ENCODE data around the gene HOXC11. TPM values are rescaled to one million over a fixed set of nuclear protein-coding genes. Genes with fewer than 3 reads are reported as not detected.

Gene HOXC11
- total RNA-seq, 4 donors from 2014 or later, result 0.20 to 0.63 (median 0.60) TPM; not detected in 1

- H3K4me3 ChIP-seq, result peak overlapping the region in 3 of 4 donors; percentile 4 to 44 (median 25)
- 3 to 5% methylated on average over 18 of the region's 18 CpGs for WGBS, 2 donors
- peak overlapping the region in 2 of 4 donors; percentile 54 to 68 for H3K27ac ChIP-seq
- TF ChIP-seq, protein P1, sequence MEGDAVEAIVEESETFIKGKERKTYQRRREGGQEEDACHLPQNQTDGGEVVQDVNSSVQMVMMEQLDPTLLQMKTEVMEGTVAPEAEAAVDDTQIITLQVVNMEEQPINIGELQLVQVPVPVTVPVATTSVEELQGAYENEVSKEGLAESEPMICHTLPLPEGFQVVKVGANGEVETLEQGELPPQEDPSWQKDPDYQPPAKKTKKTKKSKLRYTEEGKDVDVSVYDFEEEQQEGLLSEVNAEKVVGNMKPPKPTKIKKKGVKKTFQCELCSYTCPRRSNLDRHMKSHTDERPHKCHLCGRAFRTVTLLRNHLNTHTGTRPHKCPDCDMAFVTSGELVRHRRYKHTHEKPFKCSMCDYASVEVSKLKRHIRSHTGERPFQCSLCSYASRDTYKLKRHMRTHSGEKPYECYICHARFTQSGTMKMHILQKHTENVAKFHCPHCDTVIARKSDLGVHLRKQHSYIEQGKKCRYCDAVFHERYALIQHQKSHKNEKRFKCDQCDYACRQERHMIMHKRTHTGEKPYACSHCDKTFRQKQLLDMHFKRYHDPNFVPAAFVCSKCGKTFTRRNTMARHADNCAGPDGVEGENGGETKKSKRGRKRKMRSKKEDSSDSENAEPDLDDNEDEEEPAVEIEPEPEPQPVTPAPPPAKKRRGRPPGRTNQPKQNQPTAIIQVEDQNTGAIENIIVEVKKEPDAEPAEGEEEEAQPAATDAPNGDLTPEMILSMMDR (IDR thresholded peaks at IDR 0.05), result no peak
- no peak for TF ChIP-seq POLR2A (IDR thresholded peaks at IDR 0.05)
- no peak for TF ChIP-seq EP300 (IDR thresholded peaks at IDR 0.05)
- peaks cover 0 to 39% (median 3%) of the 10 kb centered on the region in 4 donors for H3K4me1 ChIP-seq
- no peaks in the 10 kb centered on the region for H3K9me3 ChIP-seq
- H3K36me3 ChIP-seq, result no peaks in the 10 kb centered on the region
- DNase-seq (ENCODE audit: low spot score in 2 of 2), result peak; percentile 15 to 52
- H3K27me3 ChIP-seq, result peaks cover 0 to 100% of the 10 kb centered on the region in 2 donors
Measured at GRCh38 chr12:53965281-53966084, 7.4 kb upstream of the HOXC11 start.

DNA sequence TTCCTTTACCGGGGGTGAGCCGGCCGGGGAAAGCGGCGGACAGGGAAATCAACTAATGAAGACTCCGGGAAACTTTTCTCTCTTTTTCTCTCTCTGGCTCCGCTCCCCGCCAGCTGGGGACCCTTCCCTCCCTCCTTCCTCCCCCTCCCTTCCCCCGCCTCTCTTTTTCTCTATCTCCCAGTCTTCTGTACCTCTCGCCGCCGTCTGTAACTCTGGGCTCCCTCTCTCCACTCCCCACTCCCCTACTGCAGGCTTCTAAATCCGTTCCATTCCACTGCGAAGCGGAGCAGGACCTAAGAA is 6.9 kb upstream of the HOXC11 start:
- no peak for TF ChIP-seq EP300 (IDR thresholded peaks at IDR 0.05)
- TF ChIP-seq POLR2A (IDR thresholded peaks at IDR 0.05), result no peak
- TF ChIP-seq, protein P1 (IDR thresholded peaks at IDR 0.05), result no peak
- Histone ChIP-seq H3K4me1 (peaks cover 0 to 34% (median 2%) of the 10 kb centered on the region in 4 donors), H3K36me3 (no peaks in the 10 kb centered on the region), H3K4me3 (peak overlapping the region in 3 of 4 donors; percentile 4 to 44 (median 25)), H3K9me3 (no peaks in the 10 kb centered on the region), H3K27ac (peak overlapping the region in 2 of 4 donors; percentile 54 to 68), H3K27me3 (peaks cover 0 to 100% of the 10 kb centered on the region in 2 donors)
- no peak for DNase-seq (ENCODE audit: low spot score in 2 of 2)
- 8 to 9% methylated on average over 15 of the region's 15 CpGs for WGBS, 2 donors

- peak overlapping the region in 3 of 4 donors; percentile 4 to 44 (median 25) for H3K4me3 ChIP-seq
- WGBS, 2 donors, result 17 to 40% methylated on average over 36 of the region's 36 CpGs
- peak overlapping the region in 2 of 4 donors; percentile 54 to 68 for H3K27ac ChIP-seq
- H3K27me3 ChIP-seq, result peaks cover 0 to 100% of the 10 kb centered on the region in 2 donors
- no peak for DNase-seq (ENCODE audit: low spot score in 2 of 2)
- peaks cover 0 to 29% (median 0%) of the 10 kb centered on the region in 4 donors for H3K4me1 ChIP-seq
- TF ChIP-seq, protein P1 (IDR thresholded peaks at IDR 0.05), result no peak
- no peak for TF ChIP-seq POLR2A (IDR thresholded peaks at IDR 0.05)
- TF ChIP-seq EP300 (IDR thresholded peaks at IDR 0.05), result no peak
- no peaks in the 10 kb centered on the region for H3K9me3 ChIP-seq
- no peaks in the 10 kb centered on the region for H3K36me3 ChIP-seq
Measured at GRCh38 chr12:53966385-53967133, 6.4 kb upstream of the HOXC11 start.

- Histone ChIP-seq H3K4me3 (peak overlapping the region in 2 of 4 donors; percentile 25 to 44), H3K4me1 (peaks cover 0 to 30% (median 0%) of the 10 kb centered on the region in 4 donors), H3K9me3 (no peaks in the 10 kb centered on the region), H3K36me3 (no peaks in the 10 kb centered on the region), H3K27me3 (peaks cover 0 to 100% of the 10 kb centered on the region in 2 donors), H3K27ac (peak overlapping the region in 2 of 4 donors; percentile 54 to 68)
- DNase-seq (ENCODE audit: low spot score in 2 of 2), result no peak
- 64 to 68% methylated on average over 5 of the region's 5 CpGs for WGBS, 2 donors
- TF ChIP-seq EP300 (IDR thresholded peaks at IDR 0.05) (no peak), POLR2A (IDR thresholded peaks at IDR 0.05) (no peak)
- TF ChIP-seq, protein P1 (IDR thresholded peaks at IDR 0.05), result no peak
Measured at GRCh38 chr12:53967421-53967925, 5.5 kb upstream of the HOXC11 start.

Data from tibial nerve (tissue), 4 donors.